ENCODE measurements around the gene SH3GL3. TPM values are rescaled to one million over a fixed set of nuclear protein-coding genes. Genes with fewer than 3 reads are reported as not detected.

SH3GL3 gene
- polyA plus RNA-seq, 1 of the 3 experiments (the other 2 are of a cell fraction) = not detected

GRCh38 chr15:83498374-83498773, 51.2 kb downstream of the SH3GL3 start:
- POLR2A ChIA-PET = no interaction called here
- TF ChIP-seq TEAD4 (IDR thresholded peaks at IDR 0.05; ENCODE audit: borderline replicate concordance, insufficient read depth) (no peak), ELF1 (IDR thresholded peaks at IDR 0.05) (no peak), USF1 (IDR thresholded peaks at IDR 0.05; ENCODE audit: borderline replicate concordance, low read depth) (no peak), SMC3 (IDR thresholded peaks at IDR 0.05; ENCODE audit: low read depth, low read length) (no peak), ZBTB33 (IDR thresholded peaks at IDR 0.05; ENCODE audit: borderline replicate concordance, low read depth) (no peak), FOXM1 (IDR thresholded peaks at IDR 0.05; ENCODE audit: low read depth) (no peak), GABPA (IDR thresholded peaks at IDR 0.05; ENCODE audit: low read depth) (no peak), RFX5 (IDR thresholded peaks at IDR 0.05; ENCODE audit: low read length) (no peak), FOXJ3 (CRISPR knock-in tag; IDR thresholded peaks at IDR 0.05) (no peak), FOSL2 (IDR thresholded peaks at IDR 0.05; ENCODE audit: borderline replicate concordance, low read depth) (no peak)
- no peak overlapping the region for H3K27ac ChIP-seq (ENCODE audit: low read depth in 2 of 2, low read length in 1 of 2)
- no peak overlapping the region for H3K4me2 ChIP-seq
- no peak for DNase-seq
- H3K4me1 ChIP-seq (ENCODE audit: control insufficient read depth in 1 of 2, insufficient read depth in 2 of 2, low read depth in 1 of 2, low read length in 1 of 2) = no peaks in the 10 kb centered on the region
- WGBS (ENCODE audit: low lambda C conversion rate) = 38% methylated on average over 1 of the region's 1 CpG
- H3K9me2 ChIP-seq = no peaks in the 10 kb centered on the region
- H3K79me2 ChIP-seq (ENCODE audit: insufficient read depth) = no peaks in the 10 kb centered on the region
- no peaks in the 10 kb centered on the region for H3F3A ChIP-seq (replicated peaks; ENCODE audit: insufficient read depth)
- H3K9me3 ChIP-seq = no peaks in the 10 kb centered on the region
- H3K9ac ChIP-seq = no peak overlapping the region
- H3K4me3 ChIP-seq (ENCODE audit: low read depth in 2 of 2, low read length in 1 of 2) = no peak overlapping the region
- no peak overlapping the region for H2AFZ ChIP-seq (ENCODE audit: low read depth)
- CTCF ChIA-PET = no interaction called here
- no peaks in the 10 kb centered on the region for H4K20me1 ChIP-seq (ENCODE audit: insufficient read depth)
- no peaks in the 10 kb centered on the region for H3K36me3 ChIP-seq (replicated peaks in 1 of 2; ENCODE audit: control insufficient read depth in 1 of 2, insufficient read depth in 2 of 2, low read length in 1 of 2)
- H3K27me3 ChIP-seq (ENCODE audit: insufficient read depth) = no peaks in the 10 kb centered on the region

- Histone ChIP-seq H3K4me2 (no peak overlapping the region), H3K79me2 (ENCODE audit: insufficient read depth) (no peaks in the 10 kb centered on the region), H3K27ac (ENCODE audit: low read depth in 2 of 2, low read length in 1 of 2) (no peak overlapping the region), H4K20me1 (ENCODE audit: insufficient read depth) (no peaks in the 10 kb centered on the region), H3K4me3 (ENCODE audit: low read depth in 2 of 2, low read length in 1 of 2) (no peak overlapping the region), H3K36me3 (replicated peaks in 1 of 2; ENCODE audit: control insufficient read depth in 1 of 2, insufficient read depth in 2 of 2, low read length in 1 of 2) (no peaks in the 10 kb centered on the region), H3K9ac (no peak overlapping the region), H3K9me2 (no peaks in the 10 kb centered on the region), H3F3A (replicated peaks; ENCODE audit: insufficient read depth) (no peaks in the 10 kb centered on the region), H3K4me1 (ENCODE audit: control insufficient read depth in 1 of 2, insufficient read depth in 2 of 2, low read depth in 1 of 2, low read length in 1 of 2) (no peaks in the 10 kb centered on the region), H3K27me3 (ENCODE audit: insufficient read depth) (no peaks in the 10 kb centered on the region), H3K9me3 (no peaks in the 10 kb centered on the region), H2AFZ (ENCODE audit: low read depth) (no peak overlapping the region)
- 2% methylated on average over 3 of the region's 3 CpGs for WGBS (ENCODE audit: low lambda C conversion rate)
- POLR2A ChIA-PET = no interaction called here
- CTCF ChIA-PET = no interaction called here
- DNase-seq = no peak
- no peak for TF ChIP-seq NRF1 (IDR thresholded peaks at IDR 0.05; ENCODE audit: low read depth, low read length)
- TF ChIP-seq YY1 (IDR thresholded peaks at IDR 0.05; ENCODE audit: low read depth) = no peak
- no peak for TF ChIP-seq TEAD4 (IDR thresholded peaks at IDR 0.05; ENCODE audit: borderline replicate concordance, insufficient read depth)
- no peak for TF ChIP-seq FOSL2 (IDR thresholded peaks at IDR 0.05; ENCODE audit: borderline replicate concordance, low read depth)
- no peak for TF ChIP-seq MEF2A (IDR thresholded peaks at IDR 0.05; ENCODE audit: borderline replicate concordance, low read depth)
- no peak for TF ChIP-seq USF1 (IDR thresholded peaks at IDR 0.05; ENCODE audit: borderline replicate concordance, low read depth)
- no peak for TF ChIP-seq SMC3 (IDR thresholded peaks at IDR 0.05; ENCODE audit: low read depth, low read length)
- no peak for TF ChIP-seq REST (IDR thresholded peaks at IDR 0.05; ENCODE audit: low read depth, low read length)
- no peak for TF ChIP-seq MAX (IDR thresholded peaks at IDR 0.05; ENCODE audit: low read depth)
- TF ChIP-seq JUND (IDR thresholded peaks at IDR 0.05) = no peak
- TF ChIP-seq NFIC (IDR thresholded peaks at IDR 0.05; ENCODE audit: borderline replicate concordance) = no peak
- no peak for TF ChIP-seq EP300 (IDR thresholded peaks at IDR 0.05; ENCODE audit: borderline replicate concordance in 1 of 2, low read depth in 1 of 2, low read length in 1 of 2)
- TF ChIP-seq MXI1 (IDR thresholded peaks at IDR 0.05; ENCODE audit: low read depth, low read length) = no peak
- no peak for TF ChIP-seq USF2 (IDR thresholded peaks at IDR 0.05; ENCODE audit: borderline replicate concordance, low read depth, low read length)
- no peak for TF ChIP-seq GABPA (IDR thresholded peaks at IDR 0.05; ENCODE audit: low read depth)
- no peak for TF ChIP-seq TAF1 (IDR thresholded peaks at IDR 0.05; ENCODE audit: borderline replicate concordance, low read depth, low read length)
Observed at GRCh38 chr15:83498801-83499200, 51.7 kb downstream of the SH3GL3 start.

Measured in SK-N-SH (cell line).